ENCODE data around the gene MACROD2. TPM values are rescaled to one million over a fixed set of nuclear protein-coding genes. Genes with fewer than 3 reads are reported as not detected.

Gene MACROD2
- total RNA-seq, 4 donors from 2014 or later = 12.6 to 60.3 (median 18.9) TPM

DNA sequence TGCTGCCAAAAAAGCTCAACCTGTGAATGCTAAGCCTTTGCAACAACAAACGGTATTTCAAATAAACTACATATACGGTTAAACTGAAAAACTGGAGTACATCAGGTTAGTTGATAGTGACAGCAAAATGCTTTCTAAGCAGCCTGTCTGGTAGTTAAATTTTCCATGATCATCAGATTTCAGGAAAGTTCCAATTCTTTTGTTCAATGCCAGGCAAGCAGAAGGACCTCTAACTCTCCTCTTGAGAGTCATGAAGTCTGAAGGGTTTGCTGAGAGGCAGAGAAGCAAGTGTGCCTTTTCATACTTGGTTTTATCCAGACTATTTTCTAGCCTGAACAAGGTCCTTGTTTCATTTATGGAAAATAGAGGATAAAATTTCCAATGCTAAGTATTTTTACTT lies 337.6 kb downstream of the MACROD2 start:
- DNase-seq (ENCODE audit: low spot score in 2 of 2) = no peak
- no peaks in the 10 kb centered on the region for H3K36me3 ChIP-seq
- TF ChIP-seq POLR2AphosphoS5 (IDR thresholded peaks at IDR 0.05) (no peak), EP300 (IDR thresholded peaks at IDR 0.05) (no peak), CTCF (IDR thresholded peaks at IDR 0.05) (no peak), POLR2A (IDR thresholded peaks at IDR 0.05) (no peak)
- H3K9me3 ChIP-seq = no peaks in the 10 kb centered on the region
- no peaks in the 10 kb centered on the region for H3K27me3 ChIP-seq
- WGBS = 75% methylated on average over 2 of the region's 2 CpGs
- peaks cover 6% of the 10 kb centered on the region for H3K4me1 ChIP-seq
- H3K27ac ChIP-seq = no peak overlapping the region
- H3K4me3 ChIP-seq = no peak overlapping the region

DNA sequence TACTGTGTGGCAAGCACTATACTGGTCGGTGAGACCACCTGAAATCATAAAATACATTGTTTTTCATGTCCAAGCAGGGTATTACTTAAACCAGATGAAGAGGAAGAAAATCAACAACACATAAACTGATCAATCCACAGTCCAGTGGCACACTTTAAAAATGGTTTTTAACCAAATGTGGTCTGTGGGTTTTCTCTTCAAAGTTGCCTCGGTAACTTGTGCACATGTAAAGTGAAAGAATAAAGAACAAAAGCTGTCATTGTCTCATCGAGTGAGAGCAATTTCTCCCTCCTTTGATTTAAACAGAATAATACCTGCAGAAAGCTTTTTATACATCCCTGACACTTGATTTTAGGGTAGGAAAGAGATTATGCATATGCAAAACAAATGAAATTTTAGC lies 338.4 kb downstream of the MACROD2 start:
- Histone ChIP-seq H3K27ac (no peak overlapping the region), H3K27me3 (no peaks in the 10 kb centered on the region), H3K36me3 (no peaks in the 10 kb centered on the region), H3K4me3 (peak overlapping the region; percentile 11), H3K9me3 (no peaks in the 10 kb centered on the region), H3K4me1 (peaks cover 6% of the 10 kb centered on the region)
- no peak for DNase-seq (ENCODE audit: low spot score in 2 of 2)
- TF ChIP-seq CTCF (IDR thresholded peaks at IDR 0.05) = no peak
- no peak for TF ChIP-seq EP300 (IDR thresholded peaks at IDR 0.05)
- TF ChIP-seq POLR2A (IDR thresholded peaks at IDR 0.05) = no peak
- no peak for TF ChIP-seq POLR2AphosphoS5 (IDR thresholded peaks at IDR 0.05)
- WGBS = 57% methylated on average over 3 of the region's 3 CpGs

DNA sequence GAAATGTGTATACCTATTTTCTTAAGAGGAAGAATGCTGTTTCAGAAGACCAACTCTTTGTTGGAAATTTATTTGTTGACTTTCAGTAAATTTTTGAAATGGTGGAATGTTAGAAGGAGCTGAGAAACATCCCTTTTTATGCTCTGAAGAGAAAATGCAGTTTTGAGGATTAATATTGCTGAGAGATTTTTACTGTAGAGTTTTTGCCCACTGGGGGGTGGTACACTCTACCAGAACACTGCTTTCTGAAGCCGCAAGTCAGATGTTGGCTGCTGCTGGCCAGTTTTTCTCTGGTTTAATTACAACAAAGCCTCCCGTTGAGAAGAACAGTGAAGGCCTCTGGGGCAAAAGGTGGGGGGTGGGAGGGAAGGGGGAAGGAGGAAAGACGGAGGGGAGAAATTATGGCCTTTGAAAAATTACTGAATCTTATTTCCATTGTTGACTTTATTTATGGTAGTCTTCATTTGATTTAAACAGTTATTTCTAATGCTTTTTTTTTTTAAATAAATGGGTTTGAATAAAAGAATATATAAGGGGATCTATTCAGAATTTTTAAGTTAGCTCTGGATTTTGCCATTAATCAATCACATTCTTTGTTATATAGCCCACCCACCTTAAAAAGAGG lies 339.1 kb downstream of the MACROD2 start:
- TF ChIP-seq CTCF (IDR thresholded peaks at IDR 0.05) (peak in 1 of 2 donors; percentile 18), POLR2A (IDR thresholded peaks at IDR 0.05) (no peak)
- no peak for DNase-seq (ENCODE audit: low spot score in 2 of 2)
- Histone ChIP-seq H3K9me3 (no peaks in the 10 kb centered on the region), H3K27me3 (no peaks in the 10 kb centered on the region), H3K4me3 (peak overlapping the region; percentile 52), H3K4me1 (peaks cover 6% of the 10 kb centered on the region), H3K27ac (no peak overlapping the region), H3K36me3 (no peaks in the 10 kb centered on the region)
- 15% methylated on average over 3 of the region's 3 CpGs for WGBS

GRCh38 chr20:14335052-14335451 lies 339.7 kb downstream of the MACROD2 start:
- Histone ChIP-seq H3K36me3 (no peaks in the 10 kb centered on the region), H3K27ac (no peak overlapping the region), H3K27me3 (no peaks in the 10 kb centered on the region), H3K4me3 (peak overlapping the region; percentile 52), H3K9me3 (no peaks in the 10 kb centered on the region), H3K4me1 (peaks cover 6% of the 10 kb centered on the region)
- TF ChIP-seq POLR2AphosphoS5 (IDR thresholded peaks at IDR 0.05) (no peak), EP300 (IDR thresholded peaks at IDR 0.05) (no peak), POLR2A (IDR thresholded peaks at IDR 0.05) (no peak), CTCF (IDR thresholded peaks at IDR 0.05) (no peak)
- no peak for DNase-seq (ENCODE audit: low spot score in 2 of 2)

DNA sequence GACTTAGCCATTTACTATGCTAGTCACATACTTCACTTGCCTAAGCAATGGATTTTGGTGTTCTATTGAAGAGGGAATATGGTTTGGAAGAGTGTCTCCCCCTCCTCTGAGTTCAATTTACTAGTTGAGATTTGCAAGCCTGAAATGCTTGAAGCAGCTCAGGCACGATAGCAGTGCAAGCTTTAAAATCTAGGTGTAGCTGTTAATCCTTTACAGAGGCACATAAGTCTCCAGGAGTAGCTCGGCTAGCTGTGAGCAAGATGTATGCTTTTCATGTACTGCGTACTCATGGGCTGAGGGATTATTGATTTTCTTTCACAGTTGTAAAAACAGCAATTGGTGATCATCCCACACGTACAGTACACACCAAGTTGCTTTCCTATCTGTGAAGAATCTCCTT lies 341.4 kb downstream of the MACROD2 start:
- H3K27ac ChIP-seq = peak overlapping the region; percentile 33
- H3K4me1 ChIP-seq = peaks cover 6% of the 10 kb centered on the region
- 33% methylated on average over 4 of the region's 4 CpGs for WGBS
- H3K9me3 ChIP-seq = no peaks in the 10 kb centered on the region
- H3K36me3 ChIP-seq = no peaks in the 10 kb centered on the region
- no peak for DNase-seq (ENCODE audit: low spot score in 2 of 2)
- H3K4me3 ChIP-seq = peak overlapping the region; percentile 52
- TF ChIP-seq EP300 (IDR thresholded peaks at IDR 0.05) = no peak
- TF ChIP-seq POLR2AphosphoS5 (IDR thresholded peaks at IDR 0.05) = no peak
- no peak for TF ChIP-seq POLR2A (IDR thresholded peaks at IDR 0.05)
- no peak for TF ChIP-seq CTCF (IDR thresholded peaks at IDR 0.05)
- H3K27me3 ChIP-seq = no peaks in the 10 kb centered on the region

All from suprapubic skin (tissue), 4 donors.